ENCODE measurements around the gene UBAC2. TPM values are rescaled to one million over a fixed set of nuclear protein-coding genes. Genes with fewer than 3 reads are reported as not detected.
A peak's percentile ranks its signal among the peaks of the same experiment; 100 is the strongest.

Gene UBAC2
- total RNA-seq, 2 donors from 2014 or later, result 40.2 to 43.0 TPM

- no peak for ATAC-seq
- intact Hi-C loops (cut with DNase I), result no loop called here
- DNase-seq, result no peak
Measured at GRCh38 chr13:99419591-99420243, 219.1 kb downstream of the UBAC2 start.

- DNase-seq (no peak), ATAC-seq (no peak)
- intact Hi-C loops (cut with DNase I), result no loop called here
Measured at GRCh38 chr13:99421271-99421670, 220.6 kb downstream of the UBAC2 start.

GRCh38 chr13:99421758-99422585, 221.3 kb downstream of the UBAC2 start:
- intact Hi-C loops (cut with DNase I), result no loop called here
- DNase-seq (no peak), ATAC-seq (peak in 1 of 2 donors; percentile 20)

GRCh38 chr13:99422586-99423220, 222.0 kb downstream of the UBAC2 start:
- no peak for DNase-seq
- intact Hi-C loops (cut with DNase I), result no loop called here
- ATAC-seq, result no peak

- no peak for DNase-seq
- ATAC-seq, result peak in 1 of 2 donors; percentile 16
- intact Hi-C loops (cut with DNase I), result no loop called here
Measured at GRCh38 chr13:99425485-99426341, 225.1 kb downstream of the UBAC2 start.

- ATAC-seq, result peak in 1 of 2 donors; percentile 16
- DNase-seq, result no peak
- intact Hi-C loops (cut with DNase I), result no loop called here
Measured at GRCh38 chr13:99426426-99426825, 225.8 kb downstream of the UBAC2 start.

- DNase-seq (no peak), ATAC-seq (no peak)
- intact Hi-C loops (cut with DNase I), result loop anchor here in 1 of 2 donors (10.0 kb wide), 1 partner anchor 175 kb away; the partner anchor contains the start of gene CLYBL
Measured at GRCh38 chr13:99429670-99430069, 229.0 kb downstream of the UBAC2 start.

GRCh38 chr13:99431927-99432608, 231.4 kb downstream of the UBAC2 start:
- DNase-seq (no peak), ATAC-seq (no peak)
- intact Hi-C loops (cut with DNase I), result loop anchor here in 1 of 2 donors (10.0 kb wide), 1 partner anchor 173 kb away; the partner anchor contains the start of gene CLYBL

GRCh38 chr13:99432609-99433542, 232.2 kb downstream of the UBAC2 start:
- intact Hi-C loops (cut with DNase I), result loop anchor here in 1 of 2 donors (10.0 kb wide), 1 partner anchor 172 kb away; the partner anchor contains the start of gene CLYBL

GRCh38 chr13:99433543-99434075, 233.0 kb downstream of the UBAC2 start:
- no peak for ATAC-seq
- DNase-seq, result no peak
- intact Hi-C loops (cut with DNase I), result loop anchor here (2.0 to 10.0 kb wide), 2 partner anchors 171 to 267 kb away; partner anchors contain the start of gene CLYBL (in 1 of the 2)

More at GRCh38 chr13:99432609-99433542, 232.2 kb downstream of the UBAC2 start:
- DNase-seq (peak; percentile 65), ATAC-seq (peak; percentile 53 to 75)

GRCh38 chr13:99434258-99434788, 233.7 kb downstream of the UBAC2 start:
- intact Hi-C loops (cut with DNase I), result loop anchor here (2.0 to 10.0 kb wide), 2 partner anchors 170 to 268 kb away; partner anchors contain the start of gene CLYBL (in 1 of the 2)
- DNase-seq (no peak), ATAC-seq (no peak)

- DNase-seq (no peak), ATAC-seq (no peak)
- intact Hi-C loops (cut with DNase I), result loop anchor here (2.0 to 10.0 kb wide), 5 partner anchors 48 to 268 kb away; partner anchors contain the start of gene CLYBL (in 1 of the 2)
Measured at GRCh38 chr13:99435116-99435515, 234.5 kb downstream of the UBAC2 start.

- intact Hi-C loops (cut with DNase I), result loop anchor here (2.0 to 10.0 kb wide), 6 partner anchors 49 to 269 kb away; partner anchors contain the start of gene CLYBL (in 1 of the 2)
- no peak for DNase-seq
- no peak for ATAC-seq
Measured at GRCh38 chr13:99435998-99436397, 235.3 kb downstream of the UBAC2 start.
